ENCODE results near the gene SCAF1. TPM values are rescaled to one million over a fixed set of nuclear protein-coding genes. Genes with fewer than 3 reads are reported as not detected.

SCAF1 gene
- total RNA-seq, 2 donors from 2014 or later, result 84.8 to 94.5 TPM

DNA sequence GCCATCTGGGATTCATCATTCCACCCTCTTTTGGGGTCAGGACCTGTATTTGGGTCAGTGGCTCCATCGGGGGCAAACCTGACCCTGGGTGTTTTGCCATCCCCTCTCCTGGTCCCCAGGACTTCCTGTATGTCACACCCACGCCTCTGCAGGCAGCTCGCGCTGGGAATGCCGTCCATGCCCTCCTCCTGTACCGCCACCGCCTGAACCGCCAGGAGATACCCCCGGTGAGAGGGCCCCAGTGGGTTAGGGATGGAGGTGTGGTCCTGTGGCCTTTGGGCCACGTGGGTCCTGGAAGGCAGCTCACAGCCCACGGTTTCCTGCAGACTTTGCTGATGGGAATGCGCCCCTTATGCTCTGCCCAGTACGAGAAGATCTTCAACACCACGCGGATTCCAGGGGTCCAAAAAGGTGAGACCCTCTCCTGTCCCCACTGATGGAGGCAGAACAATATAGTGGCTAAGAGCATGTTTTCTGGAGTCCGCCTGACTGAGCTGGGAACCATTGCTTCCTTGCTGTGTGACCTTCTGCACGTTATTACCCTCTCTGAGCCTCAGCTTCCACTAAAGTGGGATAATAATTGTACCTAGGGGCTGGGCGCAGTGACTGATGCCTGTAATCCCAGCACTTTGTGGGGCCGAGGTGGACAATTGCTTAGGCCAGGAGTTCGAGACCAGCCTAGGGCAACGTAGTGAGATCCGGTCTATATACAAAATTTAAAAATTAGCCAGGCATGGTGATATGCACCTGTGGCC lies 63.1 kb downstream of the SCAF1 start:
- H3K9ac ChIP-seq (ENCODE audit: extremely low read depth, low read length, poor library complexity, severe bottlenecking), result no peak overlapping the region
- peaks cover 5% of the 10 kb centered on the region for H3K27me3 ChIP-seq (ENCODE audit: control insufficient read depth, insufficient read depth, low read length, poor library complexity, severe bottlenecking)
- H3K27ac ChIP-seq (ENCODE audit: low read depth, low read length), result no peak overlapping the region
- H3K4me1 ChIP-seq (ENCODE audit: control insufficient read depth, insufficient read depth, low read length), result no peaks in the 10 kb centered on the region
- H3K4me1 Mint-ChIP-seq, result no peaks in the 10 kb centered on the region
- no peak overlapping the region for H3K27ac Mint-ChIP-seq
- H3K36me3 Mint-ChIP-seq (ENCODE audit: low read depth), result peaks cover 10% of the 10 kb centered on the region
- no peaks in the 10 kb centered on the region for H3K27me3 Mint-ChIP-seq (ENCODE audit: insufficient read depth)
- TF ChIP-seq, protein P1, sequence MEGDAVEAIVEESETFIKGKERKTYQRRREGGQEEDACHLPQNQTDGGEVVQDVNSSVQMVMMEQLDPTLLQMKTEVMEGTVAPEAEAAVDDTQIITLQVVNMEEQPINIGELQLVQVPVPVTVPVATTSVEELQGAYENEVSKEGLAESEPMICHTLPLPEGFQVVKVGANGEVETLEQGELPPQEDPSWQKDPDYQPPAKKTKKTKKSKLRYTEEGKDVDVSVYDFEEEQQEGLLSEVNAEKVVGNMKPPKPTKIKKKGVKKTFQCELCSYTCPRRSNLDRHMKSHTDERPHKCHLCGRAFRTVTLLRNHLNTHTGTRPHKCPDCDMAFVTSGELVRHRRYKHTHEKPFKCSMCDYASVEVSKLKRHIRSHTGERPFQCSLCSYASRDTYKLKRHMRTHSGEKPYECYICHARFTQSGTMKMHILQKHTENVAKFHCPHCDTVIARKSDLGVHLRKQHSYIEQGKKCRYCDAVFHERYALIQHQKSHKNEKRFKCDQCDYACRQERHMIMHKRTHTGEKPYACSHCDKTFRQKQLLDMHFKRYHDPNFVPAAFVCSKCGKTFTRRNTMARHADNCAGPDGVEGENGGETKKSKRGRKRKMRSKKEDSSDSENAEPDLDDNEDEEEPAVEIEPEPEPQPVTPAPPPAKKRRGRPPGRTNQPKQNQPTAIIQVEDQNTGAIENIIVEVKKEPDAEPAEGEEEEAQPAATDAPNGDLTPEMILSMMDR (conservative IDR thresholded peaks at IDR 0.05), result no peak
- DNase-seq, result no peak
- H3K9me3 ChIP-seq (ENCODE audit: control insufficient read depth, low read length), result no peaks in the 10 kb centered on the region
- H3K36me3 ChIP-seq (ENCODE audit: control insufficient read depth, insufficient read depth, low read length), result no peaks in the 10 kb centered on the region
- 92 to 95% methylated on average over 17 to 22 of the region's 22 CpGs for WGBS, 2 experiments (ENCODE audit: insufficient coverage in 1 of 2, insufficient read length in 1 of 2)
- no peak overlapping the region for H3K4me3 Mint-ChIP-seq
- no peaks in the 10 kb centered on the region for H3K9me3 Mint-ChIP-seq
- H3K4me3 ChIP-seq (ENCODE audit: low read length), result no peak overlapping the region

DNA sequence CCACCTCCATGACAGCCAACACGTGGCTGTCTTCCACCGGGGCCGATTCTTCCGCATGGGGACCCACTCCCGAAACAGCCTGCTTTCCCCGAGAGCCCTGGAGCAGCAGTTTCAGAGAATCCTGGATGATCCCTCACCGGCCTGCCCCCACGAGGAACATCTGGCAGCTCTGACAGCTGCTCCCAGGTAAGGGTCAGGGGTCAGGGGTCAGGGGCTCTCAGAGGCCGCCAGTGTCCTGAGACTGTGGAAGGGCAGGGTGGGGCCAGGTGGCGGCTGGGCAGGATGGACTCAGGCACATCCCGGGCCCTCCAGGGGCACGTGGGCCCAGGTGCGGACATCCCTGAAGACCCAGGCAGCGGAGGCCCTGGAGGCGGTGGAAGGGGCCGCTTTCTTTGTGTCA lies 63.9 kb downstream of the SCAF1 start:
- H3K4me3 Mint-ChIP-seq, result no peak overlapping the region
- H3K27ac Mint-ChIP-seq, result no peak overlapping the region
- Histone ChIP-seq H3K4me3 (ENCODE audit: low read length) (no peak overlapping the region), H3K4me1 (ENCODE audit: control insufficient read depth, insufficient read depth, low read length) (no peaks in the 10 kb centered on the region), H3K9ac (ENCODE audit: extremely low read depth, low read length, poor library complexity, severe bottlenecking) (no peak overlapping the region), H3K27ac (ENCODE audit: low read depth, low read length) (no peak overlapping the region), H3K36me3 (ENCODE audit: control insufficient read depth, insufficient read depth, low read length) (no peaks in the 10 kb centered on the region), H3K9me3 (ENCODE audit: control insufficient read depth, low read length) (no peaks in the 10 kb centered on the region), H3K27me3 (ENCODE audit: control insufficient read depth, insufficient read depth, low read length, poor library complexity, severe bottlenecking) (peaks cover 3% of the 10 kb centered on the region)
- no peak for DNase-seq
- no peaks in the 10 kb centered on the region for H3K27me3 Mint-ChIP-seq (ENCODE audit: insufficient read depth)
- no peaks in the 10 kb centered on the region for H3K4me1 Mint-ChIP-seq
- peaks cover 16% of the 10 kb centered on the region for H3K36me3 Mint-ChIP-seq (ENCODE audit: low read depth)
- TF ChIP-seq, protein P1 (conservative IDR thresholded peaks at IDR 0.05), result no peak
- WGBS, 2 experiments (ENCODE audit: insufficient coverage in 1 of 2, insufficient read length in 1 of 2), result 90 to 93% methylated on average over 11 to 16 of the region's 16 CpGs
- no peaks in the 10 kb centered on the region for H3K9me3 Mint-ChIP-seq

Small RNA genes lying within 50 kb of the gene (microRNA-seq; reads per million reads assigned to microRNA genes)
- gene MIR5088 (ENCODE audit: borderline microRNAs expressed), result not detected

Other genes with a start within 250 kb of the SCAF1 start
- not detected for gene PTH2, start 218.8 kb upstream of the SCAF1 start, total RNA-seq
- gene GFY, start 216.8 kb upstream of the SCAF1 start, total RNA-seq, result under 1 TPM in 1 of 2 donors, not detected in 1; 0.18 TPM
- under 1 TPM; 0.22 to 0.33 TPM for gene SLC17A7, start 200.7 kb upstream of the SCAF1 start, total RNA-seq
- 100 to 1,000 TPM; 128 to 133 TPM for gene PIH1D1, start 190.4 kb upstream of the SCAF1 start, total RNA-seq
- gene ALDH16A1, start 189.0 kb upstream of the SCAF1 start, total RNA-seq, result 10 to 100 TPM; 52.8 to 57.1 TPM
- 1 to 10 TPM in 1 of 2 donors, under 1 TPM in 1; 0.75 to 2.3 TPM for gene FLT3LG, start 168.0 kb upstream of the SCAF1 start, total RNA-seq
- 1,000 to 10,000 TPM; 2,434 to 3,023 TPM for gene RPL13A, start 154.6 kb upstream of the SCAF1 start, total RNA-seq
- 1,000 to 10,000 TPM; 1,814 to 2,035 TPM for gene RPS11, start 145.8 kb upstream of the SCAF1 start, total RNA-seq
- 10 to 100 TPM; 47.6 to 56.9 TPM for gene FCGRT, start 129.5 kb upstream of the SCAF1 start, total RNA-seq
- gene RCN3, start 114.2 kb upstream of the SCAF1 start, total RNA-seq, result 1 to 10 TPM; 4.9 to 9.0 TPM
- gene NOSIP, start 61.7 kb upstream of the SCAF1 start, total RNA-seq, result 10 to 100 TPM; 58.0 to 62.3 TPM
- gene PRRG2, start 60.9 kb upstream of the SCAF1 start, total RNA-seq, result 1 to 10 TPM; 3.7 to 6.9 TPM
- gene PRR12, start 51.0 kb upstream of the SCAF1 start, total RNA-seq, result 10 to 100 TPM; 67.6 to 69.6 TPM
- gene RRAS, start 2.1 kb upstream of the SCAF1 start, total RNA-seq, result 1 to 10 TPM; 5.8 to 7.3 TPM
- gene IRF3, start 23.6 kb downstream of the SCAF1 start, total RNA-seq, result 100 to 1,000 TPM; 127 to 128 TPM
- gene BCL2L12, start 23.7 kb downstream of the SCAF1 start, total RNA-seq, result 100 to 1,000 TPM in 1 of 2 donors, 10 to 100 TPM in 1; 91.8 to 101 TPM
- gene PRMT1, start 35.1 kb downstream of the SCAF1 start, total RNA-seq, result 100 to 1,000 TPM; 343 to 362 TPM
- 1 to 10 TPM; 4.6 to 7.7 TPM for gene ADM5, start 47.4 kb downstream of the SCAF1 start, total RNA-seq
- gene CPT1C, start 48.9 kb downstream of the SCAF1 start, total RNA-seq, result 10 to 100 TPM; 41.4 to 59.7 TPM
- under 1 TPM in 1 of 2 donors, not detected in 1; 0.31 TPM for gene TSKS, start 121.1 kb downstream of the SCAF1 start, total RNA-seq
- gene AP2A1, start 124.8 kb downstream of the SCAF1 start, total RNA-seq, result 100 to 1,000 TPM; 100 to 110 TPM
- gene FUZ, start 171.1 kb downstream of the SCAF1 start, total RNA-seq, result 10 to 100 TPM; 26.1 to 41.2 TPM
- gene MED25, start 176.1 kb downstream of the SCAF1 start, total RNA-seq, result 10 to 100 TPM; 89.1 to 90.0 TPM
- 100 to 1,000 TPM; 279 to 287 TPM for gene PTOV1, start 208.9 kb downstream of the SCAF1 start, total RNA-seq
- gene PNKP, start 225.4 kb downstream of the SCAF1 start, total RNA-seq, result 100 to 1,000 TPM; 161 to 163 TPM
- 10 to 100 TPM; 41.3 to 47.0 TPM for gene AKT1S1, start 235.1 kb downstream of the SCAF1 start, total RNA-seq
- 10 to 100 TPM; 40.7 to 47.3 TPM for gene TBC1D17, start 235.5 kb downstream of the SCAF1 start, total RNA-seq

Data from endodermal cell (in vitro differentiated cells).